HepG2 (cell line): Measurements from ENCODE around the gene WNT3A. TPM values are rescaled to one million over a fixed set of nuclear protein-coding genes. Genes with fewer than 3 reads are reported as not detected.

Experiments used
- ETV5 ChIP-seq: IDR thresholded peaks from 2 replicates; pipeline ENCODE4 v1.6.1; 2018; ENCODE audit warnings: missing biosample characterization, missing genetic modification reagents, inconsistent platforms, borderline replicate concordance
- MLLT10 ChIP-seq: sonication (generic); formaldehyde crosslinking; IDR thresholded peaks from 2 replicates; pipeline ENCODE4 v1.4.0; 2020; ENCODE audit warnings: missing genetic modification reagents
- PHF20 ChIP-seq: sonication (generic); formaldehyde crosslinking; IDR thresholded peaks from 2 replicates; pipeline ENCODE4 v1.5.0; 2020; ENCODE audit warnings: mild to moderate bottlenecking, missing genetic modification reagents
- RAD21 ChIP-seq: fragments of 450-650 bp; formaldehyde crosslinking; IDR thresholded peaks from 2 replicates; pipeline ENCODE4 v1.5.0; 2020; ENCODE audit warnings: mild to moderate bottlenecking
- RBM22 ChIP-seq: fragments of 200-400 bp; formaldehyde crosslinking; optimal IDR thresholded peaks from 2 replicates; pipeline ENCODE3; 2017; ENCODE audit warnings: mild to moderate bottlenecking, low read length, moderate library complexity
- SALL1 ChIP-seq: sonication (generic); formaldehyde crosslinking; IDR thresholded peaks from 2 replicates; pipeline ENCODE4 v1.8.0; 2022; ENCODE audit warnings: mild to moderate bottlenecking, missing genetic modification reagents
- TEAD2 ChIP-seq: sonication (generic); formaldehyde crosslinking; IDR thresholded peaks from 2 replicates; pipeline ENCODE4 v1.9.0; 2021; ENCODE audit warnings: missing genetic modification reagents
- ZBTB20 ChIP-seq: sonication (generic); formaldehyde crosslinking; IDR thresholded peaks from 2 replicates; pipeline ENCODE4 v1.8.1; 2023; ENCODE audit warnings: missing genetic modification reagents, low read depth, mild to moderate bottlenecking, borderline replicate concordance
- ZNF282 ChIP-seq: fragments of 450-650 bp; IDR thresholded peaks from 2 replicates; pipeline ENCODE4 v1.6.1; 2018; ENCODE audit not compliant: partially characterized antibody
- ZNF451 ChIP-seq: sonication (generic); formaldehyde crosslinking; IDR thresholded peaks from 2 replicates; pipeline ENCODE4 v1.5.0; 2020; ENCODE audit warnings: mild to moderate bottlenecking, missing genetic modification reagents
- ZNF678 ChIP-seq: sonication (generic); formaldehyde crosslinking; IDR thresholded peaks from 2 replicates; pipeline ENCODE4 v1.4.0; 2020; ENCODE audit warnings: mild to moderate bottlenecking, missing genetic modification reagents
- ZNF768 ChIP-seq: sonication (generic); formaldehyde crosslinking; IDR thresholded peaks from 2 replicates; pipeline ENCODE4 v1.4.0; 2020; ENCODE audit warnings: missing genetic modification reagents
- ZNF780A ChIP-seq: sonication (generic); formaldehyde crosslinking; IDR thresholded peaks from 2 replicates; pipeline ENCODE4 v1.8.0; 2022; ENCODE audit warnings: mild to moderate bottlenecking, missing genetic modification reagents, moderate library complexity
- polyA plus RNA-seq, 8 experiments: library from polyadenylated mRNA; depleted of rRNA in 3 of 8; stranded (reverse) in 7 of 8; unstranded in 1 of 8; fragments of >200 nt; fragmentation: Illumina TruSeq in 4 of 8; extraction: Trizol in 4 of 8; gene quantifications; 2 replicates each; pipeline versions ENCODE4 v1.2.1 to v1.2.3, GENCODE V29; 2011 to 2016; ENCODE audit warnings: low read depth in 4 of 8, missing spikeins in 1 of 8, mixed read lengths in 1 of 8; ENCODE audit not compliant: insufficient read depth in 1 of 8
- total RNA-seq, 5 experiments: library from RNA; depleted of rRNA; stranded (reverse); fragments of >200 nt; fragmentation: Illumina TruSeq; extraction: Trizol; gene quantifications; 2 replicates each; pipeline ENCODE4 v1.2.3, GENCODE V29; 2016; ENCODE audit warnings: low read depth in 1 of 5
- TF ChIP-seq, protein P1 (sequence below): sonication (generic); formaldehyde crosslinking; IDR thresholded peaks from 2 replicates; pipeline ENCODE4 v1.8.0; 2022; ENCODE audit warnings: missing genetic modification reagents, mild to moderate bottlenecking, inconsistent platforms, borderline replicate concordance
- TF ChIP-seq, protein P2 (sequence below): IDR thresholded peaks from 2 replicates; pipeline ENCODE4 v1.6.1; 2016; ENCODE audit warnings: low read depth, missing genetic modification reagents, missing compliant biosample characterization
- TF ChIP-seq, protein P3 (sequence below): sonication (generic); formaldehyde crosslinking; IDR thresholded peaks from 2 replicates; pipeline ENCODE4 v1.5.0; 2020; ENCODE audit warnings: mild to moderate bottlenecking, low read depth, missing genetic modification reagents, borderline replicate concordance
- TF ChIP-seq, protein P4 (sequence below): sonication (generic); formaldehyde crosslinking; IDR thresholded peaks from 2 replicates; pipeline ENCODE4 v1.4.0; 2020; ENCODE audit warnings: missing genetic modification reagents
- TF ChIP-seq, protein P5 (sequence below): IDR thresholded peaks from 2 replicates; pipeline ENCODE4 v1.6.1; 2012; ENCODE audit warnings: inconsistent platforms
- TF ChIP-seq, protein P6 (sequence below): sonication (generic); formaldehyde crosslinking; IDR thresholded peaks from 2 replicates; pipeline ENCODE4 v1.4.0; 2020; ENCODE audit warnings: missing genetic modification reagents

The WNT3A gene
- total and polyA plus RNA-seq, 2 of the 13 experiments (the other 11 are each of a cell fraction or from before 2014, with no cell fraction given), result not detected

DNA sequence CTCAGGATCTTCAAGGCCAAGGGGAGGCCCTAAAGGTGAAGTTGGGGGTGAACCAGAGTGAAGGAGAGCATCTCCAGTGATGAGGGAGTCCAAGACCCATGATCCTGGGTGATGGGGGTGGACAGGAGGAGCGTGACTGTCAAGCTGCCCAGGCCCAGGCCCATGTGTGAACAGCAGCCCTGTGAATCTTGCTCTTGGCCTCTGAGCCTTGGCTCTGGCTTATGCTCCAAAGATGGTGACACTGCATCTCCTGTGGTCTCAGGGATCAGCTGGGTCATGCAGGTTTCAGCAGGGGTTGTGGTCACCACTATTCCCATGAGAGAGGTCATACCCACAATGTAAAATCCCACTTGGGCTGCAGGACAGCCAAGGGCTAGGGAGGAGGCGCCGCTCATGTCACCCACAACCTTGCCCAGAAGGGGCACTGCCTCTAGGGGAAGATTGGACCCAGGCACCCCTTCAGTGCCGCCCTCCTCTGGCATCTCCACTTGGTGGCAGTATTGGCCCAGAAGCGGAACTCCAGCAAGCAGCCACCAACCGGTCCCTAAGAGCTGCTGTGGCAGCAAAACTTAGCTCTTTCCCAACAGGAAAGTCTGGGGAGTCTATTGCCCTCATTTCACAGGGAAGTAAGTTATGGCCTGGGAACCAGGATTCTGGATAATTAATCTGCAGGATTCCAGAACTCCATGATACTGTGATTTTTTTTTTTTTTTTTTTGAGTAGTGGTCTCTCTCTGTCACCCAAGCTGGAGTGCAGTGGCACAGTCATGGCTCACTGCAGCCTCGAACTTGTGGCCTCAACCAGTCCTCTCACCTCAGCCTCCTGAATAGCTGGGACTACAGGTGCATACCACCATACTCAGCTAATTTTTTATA, 7.5 kb upstream of the WNT3A start (continued):
- TF ChIP-seq, protein P1, sequence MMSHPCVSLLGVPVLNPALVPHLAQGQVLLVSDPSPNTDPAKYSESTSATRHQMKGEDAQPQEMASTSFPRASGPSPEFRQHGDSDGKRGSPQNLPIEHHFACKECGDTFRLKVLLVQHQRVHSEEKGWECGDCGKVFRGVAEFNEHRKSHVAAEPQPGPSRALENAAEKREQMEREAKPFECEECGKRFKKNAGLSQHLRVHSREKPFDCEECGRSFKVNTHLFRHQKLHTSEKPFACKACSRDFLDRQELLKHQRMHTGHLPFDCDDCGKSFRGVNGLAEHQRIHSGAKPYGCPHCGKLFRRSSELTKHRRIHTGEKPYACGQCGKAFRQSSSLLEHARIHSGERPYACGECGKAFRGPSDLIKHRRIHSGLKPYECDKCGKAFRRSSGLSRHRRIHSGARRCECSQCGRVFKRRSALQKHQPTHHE (CRISPR knock-in tag), result no peak
- TF ChIP-seq ZNF451 (CRISPR knock-in tag) (no peak), ZBTB20 (no peak), SALL1 (peak; percentile 18; the same call in 1 of the 2 replicates), TEAD2 (no peak), MLLT10 (CRISPR knock-in tag) (no peak), ZNF780A (CRISPR knock-in tag) (no peak), ZNF282 (no peak), RBM22 (no peak), ZNF768 (CRISPR knock-in tag) (no peak), ETV5 (0 out of 2 replicates have a peak, but pooled peaks have one; percentile 21), ZNF678 (CRISPR knock-in tag) (no peak), RAD21 (CRISPR knock-in tag) (peak; percentile 87), PHF20 (CRISPR knock-in tag) (no peak)
- TF ChIP-seq, protein P2, sequence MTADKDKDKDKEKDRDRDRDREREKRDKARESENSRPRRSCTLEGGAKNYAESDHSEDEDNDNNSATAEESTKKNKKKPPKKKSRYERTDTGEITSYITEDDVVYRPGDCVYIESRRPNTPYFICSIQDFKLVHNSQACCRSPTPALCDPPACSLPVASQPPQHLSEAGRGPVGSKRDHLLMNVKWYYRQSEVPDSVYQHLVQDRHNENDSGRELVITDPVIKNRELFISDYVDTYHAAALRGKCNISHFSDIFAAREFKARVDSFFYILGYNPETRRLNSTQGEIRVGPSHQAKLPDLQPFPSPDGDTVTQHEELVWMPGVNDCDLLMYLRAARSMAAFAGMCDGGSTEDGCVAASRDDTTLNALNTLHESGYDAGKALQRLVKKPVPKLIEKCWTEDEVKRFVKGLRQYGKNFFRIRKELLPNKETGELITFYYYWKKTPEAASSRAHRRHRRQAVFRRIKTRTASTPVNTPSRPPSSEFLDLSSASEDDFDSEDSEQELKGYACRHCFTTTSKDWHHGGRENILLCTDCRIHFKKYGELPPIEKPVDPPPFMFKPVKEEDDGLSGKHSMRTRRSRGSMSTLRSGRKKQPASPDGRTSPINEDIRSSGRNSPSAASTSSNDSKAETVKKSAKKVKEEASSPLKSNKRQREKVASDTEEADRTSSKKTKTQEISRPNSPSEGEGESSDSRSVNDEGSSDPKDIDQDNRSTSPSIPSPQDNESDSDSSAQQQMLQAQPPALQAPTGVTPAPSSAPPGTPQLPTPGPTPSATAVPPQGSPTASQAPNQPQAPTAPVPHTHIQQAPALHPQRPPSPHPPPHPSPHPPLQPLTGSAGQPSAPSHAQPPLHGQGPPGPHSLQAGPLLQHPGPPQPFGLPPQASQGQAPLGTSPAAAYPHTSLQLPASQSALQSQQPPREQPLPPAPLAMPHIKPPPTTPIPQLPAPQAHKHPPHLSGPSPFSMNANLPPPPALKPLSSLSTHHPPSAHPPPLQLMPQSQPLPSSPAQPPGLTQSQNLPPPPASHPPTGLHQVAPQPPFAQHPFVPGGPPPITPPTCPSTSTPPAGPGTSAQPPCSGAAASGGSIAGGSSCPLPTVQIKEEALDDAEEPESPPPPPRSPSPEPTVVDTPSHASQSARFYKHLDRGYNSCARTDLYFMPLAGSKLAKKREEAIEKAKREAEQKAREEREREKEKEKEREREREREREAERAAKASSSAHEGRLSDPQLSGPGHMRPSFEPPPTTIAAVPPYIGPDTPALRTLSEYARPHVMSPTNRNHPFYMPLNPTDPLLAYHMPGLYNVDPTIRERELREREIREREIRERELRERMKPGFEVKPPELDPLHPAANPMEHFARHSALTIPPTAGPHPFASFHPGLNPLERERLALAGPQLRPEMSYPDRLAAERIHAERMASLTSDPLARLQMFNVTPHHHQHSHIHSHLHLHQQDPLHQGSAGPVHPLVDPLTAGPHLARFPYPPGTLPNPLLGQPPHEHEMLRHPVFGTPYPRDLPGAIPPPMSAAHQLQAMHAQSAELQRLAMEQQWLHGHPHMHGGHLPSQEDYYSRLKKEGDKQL, result no peak
- TF ChIP-seq, protein P3, sequence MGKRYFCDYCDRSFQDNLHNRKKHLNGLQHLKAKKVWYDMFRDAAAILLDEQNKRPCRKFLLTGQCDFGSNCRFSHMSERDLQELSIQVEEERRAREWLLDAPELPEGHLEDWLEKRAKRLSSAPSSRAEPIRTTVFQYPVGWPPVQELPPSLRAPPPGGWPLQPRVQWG (CRISPR knock-in tag), result no peak
- TF ChIP-seq, protein P4, sequence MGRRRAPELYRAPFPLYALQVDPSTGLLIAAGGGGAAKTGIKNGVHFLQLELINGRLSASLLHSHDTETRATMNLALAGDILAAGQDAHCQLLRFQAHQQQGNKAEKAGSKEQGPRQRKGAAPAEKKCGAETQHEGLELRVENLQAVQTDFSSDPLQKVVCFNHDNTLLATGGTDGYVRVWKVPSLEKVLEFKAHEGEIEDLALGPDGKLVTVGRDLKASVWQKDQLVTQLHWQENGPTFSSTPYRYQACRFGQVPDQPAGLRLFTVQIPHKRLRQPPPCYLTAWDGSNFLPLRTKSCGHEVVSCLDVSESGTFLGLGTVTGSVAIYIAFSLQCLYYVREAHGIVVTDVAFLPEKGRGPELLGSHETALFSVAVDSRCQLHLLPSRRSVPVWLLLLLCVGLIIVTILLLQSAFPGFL (CRISPR knock-in tag), result no peak
- TF ChIP-seq, protein P5, sequence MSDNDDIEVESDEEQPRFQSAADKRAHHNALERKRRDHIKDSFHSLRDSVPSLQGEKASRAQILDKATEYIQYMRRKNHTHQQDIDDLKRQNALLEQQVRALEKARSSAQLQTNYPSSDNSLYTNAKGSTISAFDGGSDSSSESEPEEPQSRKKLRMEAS, result no peak
- TF ChIP-seq, protein P6, sequence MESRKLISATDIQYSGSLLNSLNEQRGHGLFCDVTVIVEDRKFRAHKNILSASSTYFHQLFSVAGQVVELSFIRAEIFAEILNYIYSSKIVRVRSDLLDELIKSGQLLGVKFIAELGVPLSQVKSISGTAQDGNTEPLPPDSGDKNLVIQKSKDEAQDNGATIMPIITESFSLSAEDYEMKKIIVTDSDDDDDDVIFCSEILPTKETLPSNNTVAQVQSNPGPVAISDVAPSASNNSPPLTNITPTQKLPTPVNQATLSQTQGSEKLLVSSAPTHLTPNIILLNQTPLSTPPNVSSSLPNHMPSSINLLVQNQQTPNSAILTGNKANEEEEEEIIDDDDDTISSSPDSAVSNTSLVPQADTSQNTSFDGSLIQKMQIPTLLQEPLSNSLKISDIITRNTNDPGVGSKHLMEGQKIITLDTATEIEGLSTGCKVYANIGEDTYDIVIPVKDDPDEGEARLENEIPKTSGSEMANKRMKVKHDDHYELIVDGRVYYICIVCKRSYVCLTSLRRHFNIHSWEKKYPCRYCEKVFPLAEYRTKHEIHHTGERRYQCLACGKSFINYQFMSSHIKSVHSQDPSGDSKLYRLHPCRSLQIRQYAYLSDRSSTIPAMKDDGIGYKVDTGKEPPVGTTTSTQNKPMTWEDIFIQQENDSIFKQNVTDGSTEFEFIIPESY (CRISPR knock-in tag), result no peak
